Cardiac muscle cell (in vitro differentiated cells and primary cell): Measurements from ENCODE around the gene CEP41. TPM values are rescaled to one million over a fixed set of nuclear protein-coding genes. Genes with fewer than 3 reads are reported as not detected.
"Not testable (repeated sequence)": the region's sequence is repeated elsewhere in the genome, so short reads cannot be mapped to it uniquely, and the experiment has no call there.

Experiments used
- DNase-seq, 2 donors: peaks; one replicate each; pipeline versions ENCODE4 v3.0.0 to v3.0.0-alpha.2; 2010 to 2017; ENCODE audit warnings: low read depth in 1 of 2, low spot score in 1 of 2
- H3K27ac ChIP-seq: fragments of 200-600 bp; sonication (generic); 2 replicates; pipeline ENCODE4 v1.5.1; 2016
- H3K27me3 ChIP-seq: fragments of 200-600 bp; sonication (generic); 2 replicates; pipeline ENCODE4 v1.6.0; 2016; ENCODE audit warnings: control low read depth
- H3K36me3 ChIP-seq: fragments of 200-600 bp; sonication (generic); 2 replicates; pipeline ENCODE4 v1.5.1; 2016; ENCODE audit warnings: control low read depth
- H3K4me1 ChIP-seq: fragments of 200-600 bp; sonication (generic); 2 replicates; pipeline ENCODE4 v1.8.1; 2017; ENCODE audit warnings: low read depth, mild to moderate bottlenecking, mixed run types
- H3K4me3 ChIP-seq: fragments of 200-600 bp; sonication (generic); 2 replicates; pipeline ENCODE4 v1.5.1; 2016; ENCODE audit warnings: mild to moderate bottlenecking
- H3K9me3 ChIP-seq: fragments of 200-600 bp; sonication (generic); 2 replicates; pipeline ENCODE4 v1.5.1; 2017; ENCODE audit warnings: low read depth, mild to moderate bottlenecking, control low read depth
- polyA plus RNA-seq: library from polyadenylated mRNA; unstranded; fragments of >200 nt; fragmentation: Nextera tagmentation; extraction: Ambion mirVana; gene quantifications from 2 replicates; pipeline ENCODE4 v1.2.1, GENCODE V29; 2016
- total RNA-seq: library from RNA; depleted of rRNA; stranded (reverse); fragments of >200 nt; gene quantifications from 2 replicates; pipeline ENCODE4 v1.2.3, GENCODE V29; 2016
- TF ChIP-seq, protein P1 (sequence below): IDR thresholded peaks from 2 replicates; pipeline ENCODE4 v1.5.1; 2012; ENCODE audit warnings: low read depth, mild to moderate bottlenecking, low read length

Gene CEP41
- total and polyA plus RNA-seq, 2 experiments from 2014 or later = 8.0 to 27.4 TPM

DNA sequence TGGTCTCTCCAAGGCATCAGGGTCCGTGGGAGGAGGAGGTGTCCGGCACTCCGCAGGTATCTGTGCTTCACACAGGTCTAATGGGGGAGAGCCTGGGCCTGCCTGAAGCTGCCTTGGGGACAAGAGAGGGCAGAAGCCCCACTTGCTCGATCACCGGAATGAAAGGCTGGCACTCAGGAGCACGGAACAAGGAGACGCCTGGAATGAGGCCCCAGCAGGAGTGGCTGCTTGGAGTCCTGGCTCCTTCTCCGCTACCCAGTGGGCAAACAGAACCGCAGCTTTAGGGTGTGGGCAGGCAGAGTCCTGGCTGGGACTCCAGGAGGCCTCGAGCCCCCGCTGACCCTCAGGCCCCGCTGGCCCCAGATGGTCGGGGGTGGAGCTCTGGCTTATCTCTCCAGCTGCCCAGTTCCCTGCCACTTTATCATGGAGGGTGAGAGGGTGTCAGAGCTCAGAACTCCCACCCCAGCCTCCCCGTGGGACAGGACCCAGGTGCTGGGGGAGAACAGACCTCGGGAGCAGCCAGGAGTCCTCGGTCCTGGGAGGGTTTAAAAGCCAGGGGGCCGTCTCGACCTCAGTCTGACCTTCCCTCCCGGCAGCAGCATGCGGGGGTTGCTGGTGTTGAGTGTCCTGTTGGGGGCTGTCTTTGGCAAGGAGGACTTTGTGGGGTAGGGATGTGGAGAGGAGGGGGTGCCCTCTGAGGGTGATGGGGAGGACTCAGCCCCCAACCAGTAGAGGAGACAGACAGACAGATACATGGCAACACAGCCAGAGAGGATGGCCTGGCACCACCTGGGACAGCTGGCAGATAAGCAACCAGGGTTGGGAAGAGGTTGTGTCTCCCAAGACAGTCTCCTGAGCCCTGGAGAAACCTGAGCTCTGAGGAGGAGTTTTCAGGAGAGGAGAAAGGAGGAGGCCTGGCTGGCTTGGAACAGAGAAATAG, 60.6 kb downstream of the CEP41 start, which contains the start of gene CPA1:
TSS of gene CPA1 (plus strand) at position 574 of the 940 bp plus-strand sequence. CDS start at position 601, 27 bp downstream.
- Histone ChIP-seq H3K27me3 (no peaks in the 10 kb centered on the region), H3K27ac (peak within 1 kb of the TSS; percentile 90), H3K4me1 (peaks cover 15% of the 10 kb centered on the region), H3K9me3 (no peaks in the 10 kb centered on the region), H3K36me3 (no peaks in the 10 kb centered on the region), H3K4me3 (no peak within 1 kb of the TSS)
- DNase-seq = peak; percentile 47 to 53
- TF ChIP-seq, protein P1, sequence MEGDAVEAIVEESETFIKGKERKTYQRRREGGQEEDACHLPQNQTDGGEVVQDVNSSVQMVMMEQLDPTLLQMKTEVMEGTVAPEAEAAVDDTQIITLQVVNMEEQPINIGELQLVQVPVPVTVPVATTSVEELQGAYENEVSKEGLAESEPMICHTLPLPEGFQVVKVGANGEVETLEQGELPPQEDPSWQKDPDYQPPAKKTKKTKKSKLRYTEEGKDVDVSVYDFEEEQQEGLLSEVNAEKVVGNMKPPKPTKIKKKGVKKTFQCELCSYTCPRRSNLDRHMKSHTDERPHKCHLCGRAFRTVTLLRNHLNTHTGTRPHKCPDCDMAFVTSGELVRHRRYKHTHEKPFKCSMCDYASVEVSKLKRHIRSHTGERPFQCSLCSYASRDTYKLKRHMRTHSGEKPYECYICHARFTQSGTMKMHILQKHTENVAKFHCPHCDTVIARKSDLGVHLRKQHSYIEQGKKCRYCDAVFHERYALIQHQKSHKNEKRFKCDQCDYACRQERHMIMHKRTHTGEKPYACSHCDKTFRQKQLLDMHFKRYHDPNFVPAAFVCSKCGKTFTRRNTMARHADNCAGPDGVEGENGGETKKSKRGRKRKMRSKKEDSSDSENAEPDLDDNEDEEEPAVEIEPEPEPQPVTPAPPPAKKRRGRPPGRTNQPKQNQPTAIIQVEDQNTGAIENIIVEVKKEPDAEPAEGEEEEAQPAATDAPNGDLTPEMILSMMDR = no peak

DNA sequence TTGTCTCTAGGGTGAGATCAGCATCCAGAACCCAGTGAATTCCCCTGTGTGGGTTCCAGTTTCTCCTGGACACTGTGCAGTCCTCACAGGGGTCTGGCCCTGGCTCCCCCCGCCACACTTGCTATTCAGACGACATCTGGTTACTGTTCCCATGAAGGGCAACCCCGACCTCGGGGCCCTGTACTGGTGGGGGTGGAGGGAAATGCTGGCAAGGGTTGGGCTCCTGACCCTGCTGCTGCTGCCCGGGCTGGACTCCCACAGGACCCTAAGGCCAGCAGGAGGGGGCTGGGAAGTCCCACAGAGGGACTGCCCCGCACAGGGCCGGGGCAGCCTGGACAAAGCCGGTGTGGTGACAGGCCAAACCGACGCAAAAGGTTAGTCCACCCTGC, 61.3 kb downstream of the CEP41 start:
- Histone ChIP-seq H3K27ac (peak overlapping the region; percentile 90), H3K9me3 (no peaks in the 10 kb centered on the region), H3K36me3 (no peaks in the 10 kb centered on the region), H3K4me3 (no peak overlapping the region), H3K27me3 (no peaks in the 10 kb centered on the region), H3K4me1 (peaks cover 15% of the 10 kb centered on the region)
- TF ChIP-seq, protein P1 = no peak
- DNase-seq = peak in 1 of 2 donors; percentile 9

DNA sequence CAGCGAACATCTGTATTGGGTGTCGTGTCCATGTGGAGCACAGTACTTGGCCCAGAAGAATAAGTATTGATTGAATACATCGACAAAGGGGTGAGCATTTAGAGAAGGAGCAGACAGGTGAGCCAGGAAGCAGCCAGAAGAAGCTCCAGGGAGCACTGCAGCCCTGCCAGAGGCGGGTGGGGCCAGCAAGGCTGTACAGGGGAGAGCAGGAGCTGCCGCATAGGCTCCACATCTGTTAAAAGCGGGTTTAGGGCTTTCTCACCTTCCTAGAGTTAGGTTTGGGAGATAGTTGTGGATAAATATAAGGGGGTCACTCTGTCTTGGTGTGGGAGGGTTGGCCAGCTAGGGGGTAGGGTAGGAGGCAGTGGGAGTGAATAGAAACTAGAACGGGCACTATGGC, 61.8 kb downstream of the CEP41 start:
- H3K4me1 ChIP-seq = peaks cover 18% of the 10 kb centered on the region
- no peak for DNase-seq
- no peaks in the 10 kb centered on the region for H3K27me3 ChIP-seq
- peak overlapping the region; percentile 90 for H3K27ac ChIP-seq
- no peaks in the 10 kb centered on the region for H3K9me3 ChIP-seq
- no peak overlapping the region for H3K4me3 ChIP-seq
- TF ChIP-seq, protein P1 = no peak
- no peaks in the 10 kb centered on the region for H3K36me3 ChIP-seq

DNA sequence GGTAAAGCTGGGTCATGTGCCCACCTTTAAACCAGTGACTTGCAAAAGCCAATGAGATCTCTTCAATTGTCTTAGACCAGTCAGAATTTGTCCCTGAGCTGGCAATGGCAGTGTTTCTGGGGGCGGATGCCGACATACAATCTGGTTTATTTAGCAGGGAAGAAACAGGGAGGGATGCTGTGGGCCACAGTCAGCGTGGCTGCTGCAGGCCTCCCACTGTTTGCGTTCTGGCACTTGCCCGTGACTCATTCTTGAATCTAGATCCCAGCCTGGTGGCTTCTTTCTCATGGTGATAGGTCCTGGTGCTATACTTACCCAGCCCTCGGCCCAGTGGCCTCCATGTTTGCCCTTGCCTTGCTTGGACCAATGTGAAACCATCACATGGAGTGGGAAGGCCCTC, 63.6 kb downstream of the CEP41 start:
- H3K27me3 ChIP-seq = no peaks in the 10 kb centered on the region
- peaks cover 35% of the 10 kb centered on the region for H3K4me1 ChIP-seq
- no peak overlapping the region for H3K27ac ChIP-seq
- no peak overlapping the region for H3K4me3 ChIP-seq
- no peaks in the 10 kb centered on the region for H3K9me3 ChIP-seq
- H3K36me3 ChIP-seq = no peaks in the 10 kb centered on the region
- no peak for DNase-seq
- TF ChIP-seq, protein P1 = no peak

DNA sequence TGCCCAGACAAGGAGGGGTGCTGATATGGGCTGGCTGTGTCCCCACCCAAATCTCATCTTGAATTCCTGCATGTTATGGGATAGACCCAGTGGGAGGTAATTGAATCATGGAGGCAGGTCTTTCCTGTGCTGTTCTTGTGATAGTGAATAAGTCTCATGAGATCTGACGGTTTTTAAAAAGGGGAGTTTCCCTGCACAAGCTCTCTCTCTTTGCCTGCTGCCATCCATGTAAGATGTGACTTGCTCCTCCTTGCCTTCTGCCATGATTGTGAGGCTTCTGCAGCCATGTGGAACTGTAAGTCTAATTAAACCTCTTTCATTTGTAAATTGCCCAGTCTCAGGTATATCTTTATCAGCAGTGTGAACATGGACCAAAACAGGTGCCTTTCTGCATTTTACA, 64.4 kb downstream of the CEP41 start:
- H3K36me3 ChIP-seq, H3K27me3 ChIP-seq, H3K27ac ChIP-seq, H3K4me3 ChIP-seq, DNase-seq, H3K9me3 ChIP-seq: not testable (repeated sequence)
- peaks cover 35% of the 10 kb centered on the region for H3K4me1 ChIP-seq

DNA sequence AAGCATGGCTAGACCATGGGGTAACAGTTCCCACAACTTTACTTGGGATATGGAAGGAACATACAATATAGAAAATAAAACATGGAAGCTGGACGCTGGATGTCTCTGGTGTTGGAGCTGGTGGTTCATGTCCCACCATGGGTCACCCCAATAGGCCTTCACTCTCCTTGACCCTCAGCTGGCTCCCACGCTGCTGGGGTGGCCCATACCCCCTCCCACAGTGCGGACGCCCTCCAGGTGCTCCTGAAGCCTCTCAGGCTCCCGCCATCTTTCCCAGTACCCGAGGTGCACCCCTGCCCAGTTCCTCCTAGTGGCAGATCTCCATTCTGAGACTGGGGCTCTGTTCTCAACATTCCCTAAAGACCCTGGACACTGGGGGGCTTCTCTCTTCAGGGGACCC, 66.3 kb downstream of the CEP41 start:
- no peaks in the 10 kb centered on the region for H3K36me3 ChIP-seq
- H3K27ac ChIP-seq = peak overlapping the region; percentile 99

More for the DNA sequence above, 66.3 kb downstream of the CEP41 start:
- no peak for DNase-seq
- peaks cover 23% of the 10 kb centered on the region for H3K4me1 ChIP-seq
- H3K4me3 ChIP-seq = no peak overlapping the region
- no peaks in the 10 kb centered on the region for H3K27me3 ChIP-seq
- TF ChIP-seq, protein P1 = no peak
- no peaks in the 10 kb centered on the region for H3K9me3 ChIP-seq
